ENCODE measurements around the gene NFATC1.
"Not testable (repeated sequence)": the region's sequence is repeated elsewhere in the genome, so short reads cannot be mapped to it uniquely, and the experiment has no call there.

Gene NFATC1

GRCh38 chr18:79375441-79376154 lies 20.1 kb upstream of the NFATC1 start:
- no peak for DNase-seq (ENCODE audit: low read depth)

- not testable (repeated sequence) for DNase-seq (ENCODE audit: low read depth)
These were observed 19.1 kb upstream of the NFATC1 start for GRCh38 chr18:79376661-79377060.

- no peak for DNase-seq (ENCODE audit: low read depth)
These were observed 18.4 kb upstream of the NFATC1 start for GRCh38 chr18:79377187-79377891.

GRCh38 chr18:79378536-79379250 lies 17.0 kb upstream of the NFATC1 start:
- DNase-seq (ENCODE audit: low read depth): no peak

- no peak for DNase-seq (ENCODE audit: low read depth)
These were observed 16.4 kb upstream of the NFATC1 start for GRCh38 chr18:79379251-79379905.

GRCh38 chr18:79379931-79380815 lies 15.6 kb upstream of the NFATC1 start:
- no peak for DNase-seq (ENCODE audit: low read depth)

- no peak for DNase-seq (ENCODE audit: low read depth)
These were observed 14.6 kb upstream of the NFATC1 start for GRCh38 chr18:79380816-79381806.

- no peak for DNase-seq (ENCODE audit: low read depth)
These were observed 13.9 kb upstream of the NFATC1 start for GRCh38 chr18:79381811-79382311.

GRCh38 chr18:79382681-79383387 lies 12.9 kb upstream of the NFATC1 start:
- DNase-seq (ENCODE audit: low read depth): no peak

- no peak for DNase-seq (ENCODE audit: low read depth)
These were observed 12.2 kb upstream of the NFATC1 start for GRCh38 chr18:79383388-79384056.

- DNase-seq (ENCODE audit: low read depth): no peak
These were observed 11.5 kb upstream of the NFATC1 start for GRCh38 chr18:79384151-79384807.

GRCh38 chr18:79384834-79385233 lies 10.9 kb upstream of the NFATC1 start:
- no peak for DNase-seq (ENCODE audit: low read depth)

- DNase-seq (ENCODE audit: low read depth): no peak
These were observed 10.4 kb upstream of the NFATC1 start for GRCh38 chr18:79385326-79385707.

GRCh38 chr18:79385708-79386341 lies 9.9 kb upstream of the NFATC1 start:
- no peak for DNase-seq (ENCODE audit: low read depth)

- no peak for DNase-seq (ENCODE audit: low read depth)
These were observed 9.2 kb upstream of the NFATC1 start for GRCh38 chr18:79386547-79386946.

GRCh38 chr18:79387214-79387613 lies 8.5 kb upstream of the NFATC1 start:
- DNase-seq (ENCODE audit: low read depth): no peak

- DNase-seq (ENCODE audit: low read depth): no peak
These were observed 8.1 kb upstream of the NFATC1 start for GRCh38 chr18:79387615-79388014.

- no peak for DNase-seq (ENCODE audit: low read depth)
These were observed 7.7 kb upstream of the NFATC1 start for GRCh38 chr18:79388043-79388442.

All from HS-5 (cell line).